ENCODE measurements around the gene XPO6. TPM values are rescaled to one million over a fixed set of nuclear protein-coding genes. Genes with fewer than 3 reads are reported as not detected.
A peak's percentile ranks its signal among the peaks of the same experiment; 100 is the strongest.

The XPO6 gene
- total and polyA plus RNA-seq, 7 donors: 16.7 to 46.5 (median 26.4) TPM

- no peak for DNase-seq
- 86 to 93% (median 87%) methylated on average over 5 of the region's 5 CpGs for WGBS, 3 donors
- Histone ChIP-seq H3K9me3 (no peaks in the 10 kb centered on the region), H3K4me1 (peaks cover 16% of the 10 kb centered on the region), H3K27ac (peak overlapping the region; percentile 59), H3K4me3 (no peak overlapping the region), H3K36me3 (ENCODE audit: insufficient read depth in 1 of 2, low read depth in 1 of 2) (peaks cover 2 to 58% of the 10 kb centered on the region in 2 donors), H3K27me3 (ENCODE audit: insufficient read depth in 3 of 3, low read length in 2 of 3) (no peaks in the 10 kb centered on the region)
- TF ChIP-seq CTCF (IDR thresholded peaks at IDR 0.05): no peak
- ATAC-seq: peak; percentile 59 to 78 (median 74)
- intact Hi-C loops (cut with DNase I): no loop called here
Measured at GRCh38 chr16:28166394-28167208, 45.2 kb downstream of the XPO6 start.

GRCh38 chr16:28165598-28165997, 46.2 kb downstream of the XPO6 start:
- no peak for ATAC-seq
- Histone ChIP-seq H3K9me3 (no peaks in the 10 kb centered on the region), H3K27me3 (ENCODE audit: insufficient read depth in 3 of 3, low read length in 2 of 3) (no peaks in the 10 kb centered on the region), H3K36me3 (ENCODE audit: insufficient read depth in 1 of 2, low read depth in 1 of 2) (peaks cover 2 to 57% of the 10 kb centered on the region in 2 donors), H3K27ac (no peak overlapping the region), H3K4me3 (no peak overlapping the region), H3K4me1 (peaks cover 16% of the 10 kb centered on the region)
- intact Hi-C loops (cut with DNase I): no loop called here
- 86 to 93% (median 89%) methylated on average over 1 of the region's 1 CpG for WGBS, 3 donors
- DNase-seq: no peak
- TF ChIP-seq CTCF (IDR thresholded peaks at IDR 0.05): no peak

- no peak overlapping the region for H3K4me3 ChIP-seq
- H3K36me3 ChIP-seq (ENCODE audit: insufficient read depth in 1 of 2, low read depth in 1 of 2): peaks cover 2 to 43% of the 10 kb centered on the region in 2 donors
- no peak overlapping the region for H3K27ac ChIP-seq
Measured at GRCh38 chr16:28164140-28164539, 47.6 kb downstream of the XPO6 start.

GRCh38 chr16:28163699-28164098, 48.1 kb downstream of the XPO6 start:
- intact Hi-C loops (cut with DNase I): no loop called here
- Histone ChIP-seq H3K4me3 (no peak overlapping the region), H3K9me3 (no peaks in the 10 kb centered on the region), H3K36me3 (ENCODE audit: insufficient read depth in 1 of 2, low read depth in 1 of 2) (peaks cover 2 to 38% of the 10 kb centered on the region in 2 donors), H3K27me3 (ENCODE audit: insufficient read depth in 3 of 3, low read length in 2 of 3) (no peaks in the 10 kb centered on the region), H3K27ac (no peak overlapping the region), H3K4me1 (peaks cover 16% of the 10 kb centered on the region)
- ATAC-seq (no peak), DNase-seq (no peak)
- WGBS, 3 donors: 77 to 78% (median 78%) methylated on average over 4 of the region's 4 CpGs
- TF ChIP-seq CTCF (IDR thresholded peaks at IDR 0.05): no peak

More at GRCh38 chr16:28164140-28164539, 47.6 kb downstream of the XPO6 start:
- intact Hi-C loops (cut with DNase I): no loop called here
- DNase-seq (no peak), ATAC-seq (no peak)
- peaks cover 16% of the 10 kb centered on the region for H3K4me1 ChIP-seq
- WGBS, 3 donors: 71 to 74% (median 72%) methylated on average over 2 of the region's 2 CpGs
- no peaks in the 10 kb centered on the region for H3K27me3 ChIP-seq (ENCODE audit: insufficient read depth in 3 of 3, low read length in 2 of 3)
- TF ChIP-seq CTCF (IDR thresholded peaks at IDR 0.05): no peak
- no peaks in the 10 kb centered on the region for H3K9me3 ChIP-seq

Data from psoas muscle (tissue), 8 donors.